ENCODE data around the gene PNMA8A. TPM values are rescaled to one million over a fixed set of nuclear protein-coding genes. Genes with fewer than 3 reads are reported as not detected.

The PNMA8A gene
- total and polyA plus RNA-seq, 10 of the 15 experiments (the other 5 are each of a cell fraction or from before 2014, with no cell fraction given), result 0.02 to 0.28 (median 0.16) TPM

GRCh38 chr19:46478356-46478986 is 7.1 kb upstream of the PNMA8A start:
- H3K9ac ChIP-seq (ENCODE audit: control insufficient read depth, insufficient read depth, low read length), result no peak overlapping the region
- POLR2A ChIA-PET, result interaction anchor here (0.5 kb wide), 1 partner anchor 146 kb away, joined by 3 read pairs; no protein-coding TSS in a partner anchor
- H3K27me3 ChIP-seq (replicated peaks in 1 of 2; ENCODE audit: control insufficient read depth in 2 of 2, insufficient read depth in 2 of 2, low read length in 1 of 2), result no peaks in the 10 kb centered on the region; a peak in 1 of 4 replicates
- H3K79me2 ChIP-seq (ENCODE audit: control insufficient read depth, insufficient read depth, low read length), result no peaks in the 10 kb centered on the region
- H2AFZ ChIP-seq (ENCODE audit: control insufficient read depth, low read depth, low read length), result no peak overlapping the region
- no peaks in the 10 kb centered on the region for H3K4me1 ChIP-seq (ENCODE audit: control insufficient read depth, insufficient read depth, low read length)
- no peak overlapping the region for H3K27ac ChIP-seq (ENCODE audit: control insufficient read depth, insufficient read depth)
- no peaks in the 10 kb centered on the region for H3K36me3 ChIP-seq (ENCODE audit: control insufficient read depth in 2 of 2, insufficient read depth in 2 of 2, low read length in 1 of 2)
- no peaks in the 10 kb centered on the region for H4K20me1 ChIP-seq (ENCODE audit: control insufficient read depth, insufficient read depth)
- BruUV-seq (replicated peaks), result no TSS peak
- no peak overlapping the region for H3K4me3 ChIP-seq
- H3K4me2 ChIP-seq (ENCODE audit: control insufficient read depth, insufficient read depth), result no peak overlapping the region
- SMC1A ChIA-PET (ENCODE audit: uncharacterized antibody, unreplicated experiment), result no interaction called here
- DNase-seq (ENCODE audit: low read depth, low spot score), result no peak
- FAIRE-seq, result no peak
- in situ Hi-C loops (cut with MboI) (no loop called here), intact Hi-C loops (cut with micrococcal nuclease; ENCODE audit: unreplicated experiment) (no loop called here)
- 41% methylated on average over 4 of the region's 4 CpGs for WGBS (ENCODE audit: insufficient coverage, insufficient replicate concordance, low lambda C conversion rate, missing lambda C conversion rate)
- CTCF ChIA-PET, result no interaction called here
- peak; percentile 70 for TF ChIP-seq BMI1 (IDR thresholded peaks at IDR 0.05; ENCODE audit: borderline replicate concordance)
- no peak for TF ChIP-seq POLR2A (IDR thresholded peaks at IDR 0.05; ENCODE audit: low read depth, low read length)
- RAD21 ChIA-PET (ENCODE audit: unreplicated experiment), result no interaction called here
- no peaks in the 10 kb centered on the region for H3K9me3 ChIP-seq (replicated peaks; ENCODE audit: control insufficient read depth, insufficient read depth, low read length)
- ATAC-seq, result no peak

- FAIRE-seq (no peak), DNase-seq (ENCODE audit: low read depth, low spot score) (no peak), ATAC-seq (no peak)
- Histone ChIP-seq H3K79me2 (ENCODE audit: control insufficient read depth, insufficient read depth, low read length) (no peaks in the 10 kb centered on the region), H4K20me1 (ENCODE audit: control insufficient read depth, insufficient read depth) (no peaks in the 10 kb centered on the region), H3K36me3 (ENCODE audit: control insufficient read depth in 2 of 2, insufficient read depth in 2 of 2, low read length in 1 of 2) (no peaks in the 10 kb centered on the region), H3K27ac (ENCODE audit: control insufficient read depth, insufficient read depth) (no peak overlapping the region), H3K27me3 (replicated peaks in 1 of 2; ENCODE audit: control insufficient read depth in 2 of 2, insufficient read depth in 2 of 2, low read length in 1 of 2) (peaks cover under 1 to 9% of the 10 kb centered on the region in 2 experiments; a peak in 2 of 4 replicates), H3K4me3 (no peak overlapping the region), H3K4me1 (ENCODE audit: control insufficient read depth, insufficient read depth, low read length) (no peaks in the 10 kb centered on the region), H3K4me2 (ENCODE audit: control insufficient read depth, insufficient read depth) (no peak overlapping the region), H3K9me3 (replicated peaks; ENCODE audit: control insufficient read depth, insufficient read depth, low read length) (no peaks in the 10 kb centered on the region), H2AFZ (ENCODE audit: control insufficient read depth, low read depth, low read length) (no peak overlapping the region), H3K9ac (ENCODE audit: control insufficient read depth, insufficient read depth, low read length) (no peak overlapping the region)
- ChIA-PET CTCF (no interaction called here), SMC1A (ENCODE audit: uncharacterized antibody, unreplicated experiment) (no interaction called here), RAD21 (ENCODE audit: unreplicated experiment) (no interaction called here), POLR2A (interaction anchor here (0.6 kb wide), 2 partner anchors 10 to 708 kb away, joined by 4 to 7 read pairs; no protein-coding TSS in a partner anchor)
- WGBS (ENCODE audit: insufficient coverage, insufficient replicate concordance, low lambda C conversion rate, missing lambda C conversion rate), result 47% methylated on average over 2 of the region's 2 CpGs
- BruUV-seq (replicated peaks), result no TSS peak
- intact Hi-C loops (cut with micrococcal nuclease; ENCODE audit: unreplicated experiment) (no loop called here), in situ Hi-C loops (cut with MboI) (no loop called here)
- TF ChIP-seq MTA2 (IDR thresholded peaks at IDR 0.05; ENCODE audit: low read depth), result no peak
- no peak for TF ChIP-seq CHD2 (IDR thresholded peaks at IDR 0.05; ENCODE audit: borderline replicate concordance, low read depth, low read length)
- TF ChIP-seq NFIC (IDR thresholded peaks at IDR 0.05; ENCODE audit: low read depth, low read length), result no peak
- TF ChIP-seq ATF2 (IDR thresholded peaks at IDR 0.05; ENCODE audit: low read length), result no peak
- TF ChIP-seq RELA (IDR thresholded peaks at IDR 0.05; ENCODE audit: borderline replicate concordance, partially characterized antibody), result no peak
- TF ChIP-seq FOXK2 (IDR thresholded peaks at IDR 0.05), result no peak
- TF ChIP-seq ZBTB40 (IDR thresholded peaks at IDR 0.05; ENCODE audit: borderline replicate concordance), result no peak
- no peak for TF ChIP-seq YY1 (IDR thresholded peaks at IDR 0.05; ENCODE audit: low read depth, low read length)
- TF ChIP-seq HDAC6 (IDR thresholded peaks at IDR 0.05; ENCODE audit: unreplicated experiment), result no peak
- no peak for TF ChIP-seq TCF7 (IDR thresholded peaks at IDR 0.05; ENCODE audit: borderline replicate concordance)
Observed at GRCh38 chr19:46475986-46476385, 4.6 kb upstream of the PNMA8A start.

Measured in GM12878 (cell line).